GM10248 (cell line): ENCODE data around the gene FHIT.

Experiments
- CTCF ChIA-PET: fragments of 300-600 bp; sonication (Branson Sonifier 250); formaldehyde crosslinking; extraction: SDS; loops from one replicate; lab custom pipeline; 2021; ENCODE audit warnings: antibody characterized with exemption; lab: Yijun Ruan, JAX
- POLR2A ChIA-PET: fragments of 350-650 bp; sonication (Branson Sonifier 250); formaldehyde crosslinking; extraction: SDS; loops from one replicate; lab custom pipeline; 2020; ENCODE audit warnings: antibody characterized with exemption; lab: Yijun Ruan, JAX
- DNase-seq: peaks from one replicate; pipeline ENCODE4 v3.0.0; 2012; ENCODE audit errors: extremely low spot score
- TF ChIP-seq, protein P1 (sequence below): IDR thresholded peaks from 2 replicates; pipeline ENCODE4 v1.5.1; 2012; ENCODE audit warnings: mild to moderate bottlenecking, low read depth; ENCODE audit errors: extremely low read depth, missing control alignments, control extremely low read depth

FHIT gene

GRCh38 chr3:61251174-61251972, at the start of gene FHIT:
Gene FHIT, minus strand, starts transcription at chr3:61251452.
- CTCF ChIA-PET, result no interaction called here
- POLR2A ChIA-PET, result no interaction called here
- TF ChIP-seq, protein P1, sequence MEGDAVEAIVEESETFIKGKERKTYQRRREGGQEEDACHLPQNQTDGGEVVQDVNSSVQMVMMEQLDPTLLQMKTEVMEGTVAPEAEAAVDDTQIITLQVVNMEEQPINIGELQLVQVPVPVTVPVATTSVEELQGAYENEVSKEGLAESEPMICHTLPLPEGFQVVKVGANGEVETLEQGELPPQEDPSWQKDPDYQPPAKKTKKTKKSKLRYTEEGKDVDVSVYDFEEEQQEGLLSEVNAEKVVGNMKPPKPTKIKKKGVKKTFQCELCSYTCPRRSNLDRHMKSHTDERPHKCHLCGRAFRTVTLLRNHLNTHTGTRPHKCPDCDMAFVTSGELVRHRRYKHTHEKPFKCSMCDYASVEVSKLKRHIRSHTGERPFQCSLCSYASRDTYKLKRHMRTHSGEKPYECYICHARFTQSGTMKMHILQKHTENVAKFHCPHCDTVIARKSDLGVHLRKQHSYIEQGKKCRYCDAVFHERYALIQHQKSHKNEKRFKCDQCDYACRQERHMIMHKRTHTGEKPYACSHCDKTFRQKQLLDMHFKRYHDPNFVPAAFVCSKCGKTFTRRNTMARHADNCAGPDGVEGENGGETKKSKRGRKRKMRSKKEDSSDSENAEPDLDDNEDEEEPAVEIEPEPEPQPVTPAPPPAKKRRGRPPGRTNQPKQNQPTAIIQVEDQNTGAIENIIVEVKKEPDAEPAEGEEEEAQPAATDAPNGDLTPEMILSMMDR, result no peak
- DNase-seq, result peak; percentile 92

DNA sequence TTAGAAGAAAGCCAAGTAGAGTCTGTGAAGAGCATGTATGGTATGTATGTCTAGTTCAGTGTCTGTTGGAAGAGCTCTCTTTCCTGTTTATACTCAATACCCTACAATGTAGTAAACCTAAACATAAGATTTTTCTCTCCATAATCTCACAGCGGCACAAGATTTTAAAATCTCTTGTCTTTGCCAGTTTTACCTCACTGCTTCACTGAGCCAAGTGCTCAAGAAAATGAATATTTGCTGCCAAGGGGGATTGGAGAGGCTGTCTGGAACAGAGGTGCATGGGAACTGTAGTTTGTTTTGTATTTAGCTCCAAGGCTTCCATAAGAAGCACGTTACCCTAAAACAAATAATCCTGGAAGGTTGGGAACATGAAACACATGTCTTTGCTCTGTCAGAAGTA, 49.5 kb upstream of the FHIT start:
- TF ChIP-seq, protein P1, result no peak
- POLR2A ChIA-PET, result no interaction called here
- DNase-seq, result no peak
- CTCF ChIA-PET, result interaction anchor here (1.1 to 1.3 kb wide), 2 partner anchors 10 to 11 kb away, joined by 3 read pairs; no protein-coding TSS in a partner anchor

- DNase-seq, result no peak
- ChIA-PET CTCF (no interaction called here), POLR2A (no interaction called here)
- TF ChIP-seq, protein P1, result no peak
Measured at GRCh38 chr3:61300006-61300380, 48.7 kb upstream of the FHIT start.

DNA sequence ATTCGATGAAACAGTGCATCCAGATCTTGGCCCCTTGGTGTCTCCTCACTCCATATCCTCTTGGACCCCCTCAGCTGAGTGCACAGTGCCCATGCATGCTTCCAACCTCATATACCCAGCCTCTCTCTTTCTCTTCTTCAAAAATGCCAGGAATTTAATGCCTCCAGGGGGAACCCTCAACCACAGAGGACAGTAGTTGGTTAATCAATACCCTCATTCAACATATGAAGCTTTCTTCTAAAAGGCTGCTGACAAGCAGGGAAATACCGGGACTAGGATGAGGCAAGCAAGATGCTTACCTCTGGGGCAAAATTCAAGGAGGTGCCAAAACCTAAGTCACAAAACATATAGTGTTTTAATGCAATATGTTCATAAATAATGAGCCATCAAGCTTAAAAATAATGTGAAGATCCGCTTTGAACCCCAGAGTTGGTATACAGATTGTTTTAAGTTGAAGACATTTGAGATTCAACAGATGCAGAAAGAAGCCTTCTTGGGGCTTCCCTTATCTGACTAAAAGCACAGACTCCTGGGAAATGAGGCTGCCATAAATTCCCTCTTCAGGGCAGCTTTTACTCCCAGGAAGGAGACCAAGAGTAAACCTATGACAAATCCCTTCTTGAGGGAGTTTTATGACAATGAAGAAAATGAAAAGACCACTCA, 48.2 kb upstream of the FHIT start:
- DNase-seq, result no peak
- CTCF ChIA-PET, result no interaction called here
- POLR2A ChIA-PET, result no interaction called here
- TF ChIP-seq, protein P1, result no peak

DNA sequence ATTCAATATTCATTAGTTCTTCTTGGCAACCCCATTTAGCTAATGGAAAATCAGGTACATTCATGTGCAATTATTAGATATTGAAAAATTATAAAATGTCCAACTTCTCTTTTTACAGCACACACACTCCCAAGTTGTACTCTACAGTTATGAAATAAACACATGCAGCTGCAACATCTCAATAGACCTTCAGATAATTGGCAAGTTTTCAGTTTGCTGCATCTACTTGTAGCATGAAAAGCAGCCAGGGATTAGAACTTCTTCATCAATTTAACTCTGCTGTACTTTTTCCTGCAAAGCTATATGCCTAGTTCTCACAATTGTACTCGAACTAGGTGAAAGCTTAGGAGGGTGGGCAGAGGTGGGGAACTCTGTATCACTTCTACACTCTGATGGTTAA, 46.6 kb upstream of the FHIT start:
- POLR2A ChIA-PET, result no interaction called here
- DNase-seq, result no peak
- CTCF ChIA-PET, result interaction anchor here (1.3 to 3.1 kb wide), 2 partner anchors 13 to 14 kb away, joined by 4 to 9 read pairs; no protein-coding TSS in a partner anchor
- TF ChIP-seq, protein P1, result no peak

GRCh38 chr3:61288446-61288845, 37.2 kb upstream of the FHIT start:
- TF ChIP-seq, protein P1, result no peak
- no peak for DNase-seq
- POLR2A ChIA-PET, result no interaction called here
- CTCF ChIA-PET, result no interaction called here
